ENCODE data around the gene CXCR6.

The CXCR6 gene

GRCh38 chr3:45943207-45943846 is at the start of gene CXCR6:
Gene CXCR6, plus strand, starts transcription at chr3:45943464. Its CDS starts 3,018 bp downstream, at chr3:45946482.
- peak; percentile 20 to 46 (median 21) for DNase-seq (ENCODE audit: low read depth in 2 of 3, low spot score in 1 of 3)

GRCh38 chr3:45894015-45894414 is 49.2 kb upstream of the CXCR6 start:
- no peak for DNase-seq (ENCODE audit: low read depth in 2 of 3, low spot score in 1 of 3)

GRCh38 chr3:45895686-45896468 is 47.4 kb upstream of the CXCR6 start:
- no peak for DNase-seq (ENCODE audit: low read depth in 2 of 3, low spot score in 1 of 3)

- DNase-seq (ENCODE audit: low read depth in 2 of 3, low spot score in 1 of 3): no peak
Observed at GRCh38 chr3:45896956-45897355, 46.3 kb upstream of the CXCR6 start.

GRCh38 chr3:45904931-45905330 is 38.3 kb upstream of the CXCR6 start:
- no peak for DNase-seq (ENCODE audit: low read depth in 2 of 3, low spot score in 1 of 3)

- no peak for DNase-seq (ENCODE audit: low read depth in 2 of 3, low spot score in 1 of 3)
Observed at GRCh38 chr3:45905755-45906154, 37.5 kb upstream of the CXCR6 start.

- no peak for DNase-seq (ENCODE audit: low read depth in 2 of 3, low spot score in 1 of 3)
Observed at GRCh38 chr3:45906681-45907407, 36.4 kb upstream of the CXCR6 start.

- DNase-seq (ENCODE audit: low read depth in 2 of 3, low spot score in 1 of 3): no peak
Observed at GRCh38 chr3:45907769-45908705, 35.2 kb upstream of the CXCR6 start.

- no peak for DNase-seq (ENCODE audit: low read depth in 2 of 3, low spot score in 1 of 3)
Observed at GRCh38 chr3:45908761-45909160, 34.5 kb upstream of the CXCR6 start.

- DNase-seq (ENCODE audit: low read depth in 2 of 3, low spot score in 1 of 3): no peak
Observed at GRCh38 chr3:45909542-45909941, 33.7 kb upstream of the CXCR6 start.

GRCh38 chr3:45910892-45911291 is 32.4 kb upstream of the CXCR6 start:
- no peak for DNase-seq (ENCODE audit: low read depth in 2 of 3, low spot score in 1 of 3)

GRCh38 chr3:45911511-45912226 is 31.6 kb upstream of the CXCR6 start:
- no peak for DNase-seq (ENCODE audit: low read depth in 2 of 3, low spot score in 1 of 3)

GRCh38 chr3:45912435-45912834 is 30.8 kb upstream of the CXCR6 start:
- DNase-seq (ENCODE audit: low read depth in 2 of 3, low spot score in 1 of 3): no peak

- no peak for DNase-seq (ENCODE audit: low read depth in 2 of 3, low spot score in 1 of 3)
Observed at GRCh38 chr3:45914362-45915058, 28.8 kb upstream of the CXCR6 start.

- DNase-seq (ENCODE audit: low read depth in 2 of 3, low spot score in 1 of 3): no peak
Observed at GRCh38 chr3:45915059-45915439, 28.2 kb upstream of the CXCR6 start.

GRCh38 chr3:45915518-45916231 is 27.6 kb upstream of the CXCR6 start:
- peak; percentile 65 to 74 (median 73) for DNase-seq (ENCODE audit: low read depth in 2 of 3, low spot score in 1 of 3)

- DNase-seq (ENCODE audit: low read depth in 2 of 3, low spot score in 1 of 3): no peak
Observed at GRCh38 chr3:45917146-45917898, 25.9 kb upstream of the CXCR6 start.
